HG03565 (cell line): ENCODE measurements around the gene CCIN.

Source experiments
- ATAC-seq: cut with Tn5 transposase; IDR thresholded peaks from one replicate; pipeline ENCODE4 v1.9.1; 2021; ENCODE audit warnings: mild to moderate bottlenecking, moderate library complexity; ENCODE audit not compliant: unreplicated experiment

CCIN gene

DNA sequence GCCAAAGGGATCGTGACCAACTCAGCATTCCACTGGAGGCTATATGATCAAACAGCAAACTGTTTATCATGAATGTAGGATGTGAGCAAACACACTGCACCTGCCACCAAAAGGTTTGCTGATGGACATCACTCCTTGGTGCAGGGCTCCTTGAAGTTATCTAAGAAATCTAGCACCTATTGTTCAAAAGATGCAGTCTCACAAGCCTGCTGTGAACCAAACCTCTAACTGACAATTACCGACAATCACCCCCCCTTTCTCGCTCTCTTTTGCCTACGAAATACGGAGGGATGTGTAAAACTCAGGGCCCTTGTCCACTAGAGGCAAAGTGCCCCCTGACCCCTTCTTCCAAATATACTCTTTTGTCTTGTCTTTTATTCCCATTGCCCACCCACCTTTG is 19.0 kb downstream of the CCIN start:
- no peak for ATAC-seq

DNA sequence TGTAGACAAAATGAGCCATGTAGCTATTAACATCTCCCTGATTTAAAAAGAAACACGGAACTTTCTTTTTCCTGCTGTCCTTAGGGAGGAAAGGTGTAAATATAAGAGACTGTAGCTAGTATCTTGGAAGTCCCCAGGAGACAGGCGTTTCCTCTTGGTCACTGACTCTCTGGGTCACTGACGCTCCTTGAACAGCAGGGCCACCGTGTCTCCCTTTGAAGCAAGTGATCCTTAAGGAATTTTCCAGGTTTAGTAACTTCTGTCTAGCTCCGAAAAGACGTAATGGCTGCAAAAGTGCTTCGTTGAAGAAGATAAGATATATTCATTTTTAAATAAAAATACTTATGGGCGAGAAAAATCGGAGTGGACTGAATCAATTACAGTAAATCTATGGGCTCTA is 20.8 kb downstream of the CCIN start:
- no peak for ATAC-seq

DNA sequence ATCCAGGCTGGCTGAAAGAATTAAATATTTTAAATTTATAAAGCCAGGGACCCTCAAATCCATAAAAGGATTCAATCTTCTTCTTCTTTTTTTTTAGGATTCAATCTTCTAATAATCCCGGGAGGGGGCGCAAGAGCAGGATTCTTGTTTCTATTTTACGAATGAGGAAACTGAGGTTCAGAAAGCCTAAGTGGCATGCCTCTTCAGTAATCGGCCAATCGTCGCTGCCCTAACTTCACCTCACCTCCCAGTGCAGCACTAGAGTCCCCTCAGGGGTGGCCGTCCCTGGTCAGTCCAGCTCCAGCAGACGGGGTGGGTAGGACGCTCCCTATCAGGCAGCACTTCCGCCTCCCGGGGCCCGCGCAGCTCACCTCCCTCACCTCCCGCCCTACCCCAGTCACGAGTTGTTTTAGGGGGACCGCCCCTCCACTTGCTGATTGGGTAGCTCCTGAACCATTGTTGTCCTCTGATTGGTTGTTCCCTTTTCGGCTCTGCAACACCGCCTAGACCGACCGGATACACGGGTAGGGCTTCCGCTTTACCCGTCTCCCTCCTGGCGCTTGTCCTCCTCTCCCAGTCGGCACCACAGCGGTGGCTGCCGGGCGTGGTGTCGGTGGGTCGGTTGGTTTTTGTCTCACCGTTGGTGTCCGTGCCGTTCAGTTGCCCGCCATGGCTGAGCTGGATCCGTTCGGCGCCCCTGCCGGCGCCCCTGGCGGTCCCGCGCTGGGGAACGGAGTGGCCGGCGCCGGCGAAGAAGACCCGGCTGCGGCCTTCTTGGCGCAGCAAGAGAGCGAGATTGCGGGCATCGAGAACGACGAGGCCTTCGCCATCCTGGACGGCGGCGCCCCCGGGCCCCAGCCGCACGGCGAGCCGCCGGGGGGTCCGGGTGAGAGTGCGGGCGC is 21.5 kb downstream of the CCIN start, which contains the start of gene CLTA:
CLTA (plus strand) TSS at position 534 of the 902 bp plus-strand sequence; CDS start at position 670, 136 bp downstream.
- peak; percentile 94 for ATAC-seq

- ATAC-seq = no peak
Observed at GRCh38 chr9:36191290-36191645, 22.1 kb downstream of the CCIN start.

GRCh38 chr9:36191686-36192085 is 22.5 kb downstream of the CCIN start:
- no peak for ATAC-seq

DNA sequence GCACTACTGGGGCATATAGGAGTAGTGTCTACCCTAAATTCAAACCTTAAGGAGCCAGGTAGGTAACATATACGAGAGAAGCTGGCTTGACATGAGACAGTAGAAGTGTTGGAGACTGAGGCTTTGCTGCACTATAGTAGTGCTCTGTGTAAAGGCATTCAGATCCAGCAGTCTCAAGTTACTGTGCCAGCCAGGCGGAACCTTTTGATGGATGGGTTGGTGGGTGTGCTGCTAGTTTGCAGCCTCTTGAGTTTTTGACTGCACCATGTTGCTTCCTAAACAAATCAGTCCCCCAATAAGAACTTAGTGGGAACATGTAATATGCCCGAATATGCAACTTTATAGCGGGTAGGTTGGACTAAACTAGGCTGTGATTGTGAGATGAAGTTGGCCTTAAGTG is 23.0 kb downstream of the CCIN start:
- ATAC-seq = no peak

DNA sequence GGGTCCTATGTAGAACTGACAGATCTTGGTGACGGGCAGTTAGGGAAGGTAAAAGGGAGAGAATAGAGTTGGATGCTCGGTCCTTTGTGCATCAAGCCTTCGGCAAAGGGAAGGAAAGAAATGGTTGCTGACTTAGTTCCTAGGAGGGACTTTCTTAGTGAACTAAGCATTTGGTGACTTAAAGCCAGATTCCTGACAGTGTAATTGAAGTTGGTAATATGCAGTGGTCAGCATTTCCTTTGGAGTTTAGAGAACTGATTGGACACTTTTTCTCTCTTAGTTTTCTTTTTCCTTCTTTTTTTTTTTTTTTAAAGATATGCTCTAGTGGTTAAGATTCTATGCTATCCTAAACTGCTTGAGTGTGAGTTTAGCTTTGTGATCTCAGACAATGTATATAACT is 23.8 kb downstream of the CCIN start:
- ATAC-seq = no peak

DNA sequence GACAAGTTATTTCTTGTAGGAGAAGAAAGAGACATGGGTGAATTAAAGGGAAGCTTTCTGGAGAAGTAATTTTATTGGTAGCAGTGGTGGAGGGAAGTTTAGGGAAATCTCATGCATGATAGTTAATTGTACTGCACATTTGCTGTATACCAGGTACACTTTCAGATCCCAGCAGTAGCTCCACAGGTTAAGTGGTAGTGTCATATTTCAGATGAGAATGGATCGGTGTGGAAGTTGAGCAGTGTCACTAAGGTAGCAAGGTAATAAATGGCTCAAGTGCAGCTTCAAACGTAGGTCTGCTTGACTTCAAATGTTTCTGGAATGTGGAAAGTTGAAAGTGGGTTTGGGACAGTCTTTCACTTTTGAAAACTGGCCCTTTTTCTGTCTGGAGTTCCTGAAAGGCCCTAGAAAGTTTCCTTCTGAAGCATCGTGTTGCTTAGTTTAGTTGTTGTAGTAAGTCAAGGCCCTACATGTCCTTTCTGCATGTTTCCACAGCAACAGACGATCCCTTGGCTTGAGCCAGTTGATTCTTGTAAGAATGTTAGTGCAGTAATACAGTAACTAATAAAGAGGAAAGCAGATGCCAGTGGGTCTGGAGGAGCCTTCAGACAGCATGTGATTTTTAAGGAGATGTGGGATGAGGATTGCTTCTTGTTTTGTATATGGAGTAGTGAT is 25.3 kb downstream of the CCIN start:
- ATAC-seq = no peak

DNA sequence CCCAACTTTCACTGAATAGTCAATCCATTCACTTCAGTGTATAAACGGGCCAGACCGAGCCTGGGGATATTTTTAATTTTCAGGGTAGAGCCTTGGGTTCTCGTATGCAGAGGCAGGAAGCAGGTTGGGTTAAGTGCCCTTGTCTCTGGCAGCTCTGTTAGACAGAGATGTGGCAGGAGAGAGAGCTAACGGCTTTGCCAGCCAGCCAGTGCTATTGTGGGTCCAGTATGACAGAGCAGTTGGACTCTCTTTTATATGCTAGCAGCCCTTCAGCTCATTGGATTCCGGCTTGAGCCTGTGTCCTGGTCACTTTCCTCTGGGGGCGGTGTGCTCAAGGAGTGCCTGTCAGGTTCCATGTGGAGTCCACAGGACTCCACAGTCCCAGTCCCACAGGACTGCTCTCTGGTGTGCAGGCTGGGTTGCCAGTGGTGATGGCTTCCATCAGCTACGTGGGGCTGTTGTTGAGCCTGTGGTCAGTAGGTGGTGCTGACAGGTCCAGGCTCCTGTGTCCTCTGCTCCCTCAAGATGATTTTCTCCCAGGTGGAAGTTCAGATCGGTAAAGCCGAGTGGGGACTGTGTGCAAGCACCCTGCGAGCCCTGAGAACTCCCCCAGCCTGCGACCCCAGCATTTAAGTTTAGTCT is 35.8 kb downstream of the CCIN start:
- ATAC-seq = no peak

GRCh38 chr9:36207016-36207415 is 37.8 kb downstream of the CCIN start:
- no peak for ATAC-seq

GRCh38 chr9:36207546-36208012 is 38.4 kb downstream of the CCIN start:
- no peak for ATAC-seq

- ATAC-seq = no peak
Observed at GRCh38 chr9:36208521-36209253, 39.5 kb downstream of the CCIN start.

GRCh38 chr9:36210722-36211121 is 41.5 kb downstream of the CCIN start:
- no peak for ATAC-seq

DNA sequence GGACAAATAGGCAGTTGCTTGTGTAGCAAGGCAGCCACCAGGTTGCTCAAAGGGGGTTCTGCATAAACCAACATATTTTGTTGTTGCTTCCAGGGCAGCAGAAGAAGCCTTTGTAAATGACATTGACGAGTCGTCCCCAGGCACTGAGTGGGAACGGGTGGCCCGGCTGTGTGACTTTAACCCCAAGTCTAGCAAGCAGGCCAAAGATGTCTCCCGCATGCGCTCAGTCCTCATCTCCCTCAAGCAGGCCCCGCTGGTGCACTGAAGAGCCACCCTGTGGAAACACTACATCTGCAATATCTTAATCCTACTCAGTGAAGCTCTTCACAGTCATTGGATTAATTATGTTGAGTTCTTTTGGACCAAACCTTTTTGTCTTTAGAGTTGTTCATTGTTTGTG is 42.3 kb downstream of the CCIN start:
- no peak for ATAC-seq

- no peak for ATAC-seq
Observed at GRCh38 chr9:36213387-36213786, 44.2 kb downstream of the CCIN start.

- ATAC-seq = no peak
Observed at GRCh38 chr9:36213989-36214388, 44.8 kb downstream of the CCIN start.

DNA sequence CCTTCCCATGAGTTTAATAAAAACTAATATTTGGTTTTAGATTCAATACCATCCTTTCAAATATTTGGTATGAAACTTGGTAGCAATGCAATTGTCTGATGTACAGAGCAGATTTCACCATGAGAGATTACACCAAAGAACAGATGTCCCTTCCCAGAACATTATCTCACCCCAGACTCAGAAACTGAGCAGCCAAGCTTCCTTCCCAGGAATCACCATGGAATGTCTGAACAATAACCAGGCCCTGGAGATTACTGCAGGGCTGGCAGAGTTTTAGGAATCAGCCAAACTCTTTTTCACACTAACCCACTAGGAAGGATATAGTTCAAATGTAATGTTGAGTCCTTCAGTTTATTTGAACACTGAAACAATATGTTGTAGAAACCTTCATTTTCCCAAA is 45.4 kb downstream of the CCIN start:
- ATAC-seq = no peak

GRCh38 chr9:36217256-36217968 is 48.2 kb downstream of the CCIN start:
- ATAC-seq = no peak

- ATAC-seq = no peak
Observed at GRCh38 chr9:36218011-36218410, 48.8 kb downstream of the CCIN start.

GRCh38 chr9:36218411-36218901 is 49.3 kb downstream of the CCIN start:
- ATAC-seq = no peak
